Endothelial cell of hepatic sinusoid (primary cell): ENCODE data around the gene DPH2.

ENCODE experiments used
- in situ Hi-C: cut with HindIII; loops from 2 replicates; pipeline ENCODE4 v1.10.0; 2017; ENCODE audit warnings: low sequenced_read_pairs

DPH2 gene

GRCh38 chr1:43962324-43962723, 7.5 kb upstream of the DPH2 start:
- in situ Hi-C loops: no loop called here

- in situ Hi-C loops: no loop called here
These were observed 6.8 kb upstream of the DPH2 start for GRCh38 chr1:43963006-43963405.

GRCh38 chr1:43963890-43964289, 5.9 kb upstream of the DPH2 start:
- in situ Hi-C loops: no loop called here

- in situ Hi-C loops: no loop called here
These were observed 4.5 kb upstream of the DPH2 start for GRCh38 chr1:43965316-43965715.

GRCh38 chr1:43968348-43968948, 1.4 kb upstream of the DPH2 start:
- in situ Hi-C loops: no loop called here

- in situ Hi-C loops: no loop called here
These were observed 429 bp upstream of the DPH2 start for GRCh38 chr1:43969416-43969745.

- in situ Hi-C loops: loop anchor here (5.0 kb wide), 2 partner anchors 33 to 57 kb away; no protein-coding TSS in a partner anchor
These were observed 692 bp downstream of the DPH2 start for GRCh38 chr1:43970502-43970901.

- in situ Hi-C loops: loop anchor here (5.0 kb wide), 2 partner anchors 34 to 56 kb away; no protein-coding TSS in a partner anchor
These were observed 1.1 kb downstream of the DPH2 start for GRCh38 chr1:43970911-43971310.

- in situ Hi-C loops: loop anchor here (5.0 kb wide), 2 partner anchors 34 to 56 kb away; no protein-coding TSS in a partner anchor
These were observed 1.6 kb downstream of the DPH2 start for GRCh38 chr1:43971336-43971980.

GRCh38 chr1:43973981-43974442, 4.2 kb downstream of the DPH2 start:
- in situ Hi-C loops: loop anchor here (5.0 kb wide), 2 partner anchors 37 to 53 kb away; no protein-coding TSS in a partner anchor

GRCh38 chr1:43974443-43975248, 4.8 kb downstream of the DPH2 start, which contains the start of gene ATP6V0B:
Gene ATP6V0B, plus strand, starts transcription at chr1:43974960. Its CDS starts 81 bp downstream, at chr1:43975041.
- in situ Hi-C loops: loop anchor here (5.0 kb wide), 2 partner anchors 37 to 53 kb away; no protein-coding TSS in a partner anchor

GRCh38 chr1:43975249-43975961, 5.6 kb downstream of the DPH2 start:
- in situ Hi-C loops: no loop called here

GRCh38 chr1:43976045-43976444, 6.2 kb downstream of the DPH2 start:
- in situ Hi-C loops: no loop called here

GRCh38 chr1:43976890-43977289, 7.1 kb downstream of the DPH2 start:
- in situ Hi-C loops: no loop called here

- in situ Hi-C loops: no loop called here
These were observed 7.8 kb downstream of the DPH2 start for GRCh38 chr1:43977376-43978263.

GRCh38 chr1:43978264-43978550, 8.4 kb downstream of the DPH2 start:
- in situ Hi-C loops: no loop called here

- in situ Hi-C loops: no loop called here
These were observed 8.9 kb downstream of the DPH2 start, which contains the start of gene B4GALT2 for GRCh38 chr1:43978551-43979260. Gene B4GALT2, plus strand, starts transcription at chr1:43979210. Its CDS starts 1,951 bp downstream, at chr1:43981161.

- in situ Hi-C loops: no loop called here
These were observed 9.4 kb downstream of the DPH2 start for GRCh38 chr1:43979261-43979527.

- in situ Hi-C loops: no loop called here
These were observed 9.9 kb downstream of the DPH2 start for GRCh38 chr1:43979528-43980254.
